Keratinocyte (primary cell): ENCODE measurements around the gene ZNF710. TPM values are rescaled to one million over a fixed set of nuclear protein-coding genes. Genes with fewer than 3 reads are reported as not detected.

Experiments
- DNase-seq: peaks from one replicate; pipeline ENCODE4 v3.0.0-alpha.2; 2011; ENCODE audit warnings: low read depth, missing footprints, low spot score
- FAIRE-seq: peaks from 2 replicates; lab custom pipeline; 2011; peaks lifted over from hg19 to GRCh38; lab: Jason Lieb, UNC
- H2AFZ ChIP-seq: 2 replicates; pipeline ENCODE4 v1.6.0; 2012; ENCODE audit warnings: low read length, control low read depth, inconsistent platforms; ENCODE audit not compliant: control insufficient read depth
- H3K27ac ChIP-seq: 2 replicates; pipeline ENCODE4 v1.5.1; 2011; ENCODE audit warnings: low read length; ENCODE audit not compliant: control insufficient read depth, insufficient read depth
- H3K27me3 ChIP-seq: 3 replicates; pipeline ENCODE4 v1.6.0; 2011; ENCODE audit warnings: low read length; ENCODE audit not compliant: control insufficient read depth, insufficient read depth; ENCODE audit errors: extremely low read depth
- H3K36me3 ChIP-seq, 2 experiments: 2 replicates in 1 of 2; 3 replicates in 1 of 2; pipeline ENCODE4 v1.5.1; 2011; ENCODE audit warnings: low read length in 2 of 2, mild to moderate bottlenecking in 1 of 2; ENCODE audit not compliant: control insufficient read depth in 2 of 2, insufficient read depth in 2 of 2; ENCODE audit errors: extremely low read depth in 1 of 2
- H3K4me1 ChIP-seq: 3 replicates; pipeline ENCODE4 v1.5.1; 2011; ENCODE audit warnings: low read length; ENCODE audit not compliant: control insufficient read depth, insufficient read depth; ENCODE audit errors: extremely low read depth
- H3K4me2 ChIP-seq: 3 replicates; pipeline ENCODE4 v1.6.0; 2011; ENCODE audit warnings: low read depth, low read length; ENCODE audit not compliant: control insufficient read depth, insufficient read depth; ENCODE audit errors: extremely low read depth
- H3K4me3 ChIP-seq, 3 experiments: fragments of 200-600 bp in 1 of 3; sonication (generic) in 1 of 3; 2 replicates in 2 of 3; 3 replicates in 1 of 3; pipeline ENCODE4 v1.5.1; 2011 to 2016; ENCODE audit warnings: low read length in 3 of 3, mild to moderate bottlenecking in 3 of 3, control low read depth in 2 of 3, inconsistent platforms in 1 of 3, low read depth in 1 of 3, mixed read lengths in 1 of 3, mixed run types in 1 of 3, moderate library complexity in 1 of 3; ENCODE audit not compliant: control insufficient read depth in 2 of 3, insufficient read depth in 2 of 3; ENCODE audit errors: extremely low read depth in 1 of 3
- H3K79me2 ChIP-seq: 2 replicates; pipeline ENCODE4 v1.6.0; 2012; ENCODE audit warnings: low read length; ENCODE audit not compliant: control insufficient read depth, insufficient read depth
- H3K9ac ChIP-seq: 3 replicates; pipeline ENCODE4 v1.6.0; 2011; ENCODE audit warnings: low read length; ENCODE audit not compliant: control insufficient read depth, insufficient read depth; ENCODE audit errors: extremely low read depth
- H3K9me1 ChIP-seq: 3 replicates; pipeline ENCODE4 v1.6.0; 2011; ENCODE audit warnings: low read length; ENCODE audit not compliant: control insufficient read depth, insufficient read depth; ENCODE audit errors: extremely low read depth
- H3K9me3 ChIP-seq: 2 replicates; pipeline ENCODE4 v1.5.1; 2012; ENCODE audit warnings: low read depth, low read length; ENCODE audit not compliant: control insufficient read depth
- H4K20me1 ChIP-seq: 3 replicates; pipeline ENCODE4 v1.6.0; 2011; ENCODE audit warnings: low read length; ENCODE audit not compliant: control insufficient read depth, insufficient read depth; ENCODE audit errors: extremely low read depth
- CTCF ChIP-seq, 3 experiments: IDR thresholded peaks in 1 of 3; conservative IDR thresholded peaks in 1 of 3; optimal IDR thresholded peaks in 1 of 3; 2 replicates in 2 of 3; 3 replicates in 1 of 3; pipeline versions ENCODE3 to v1.5.1; 2011; ENCODE audit warnings: low read length in 3 of 3, mild to moderate bottlenecking in 3 of 3, moderate library complexity in 2 of 3, control low read depth in 1 of 3, inconsistent platforms in 1 of 3; ENCODE audit not compliant: insufficient read depth in 2 of 3; ENCODE audit errors: extremely low read depth in 1 of 3
- EZH2 ChIP-seq: IDR thresholded peaks from one replicate; pipeline ENCODE4 v1.6.1; 2012; ENCODE audit warnings: inconsistent platforms, mild to moderate bottlenecking, low read length, moderate library complexity
- dilution Hi-C: fragments of 300-500 bp; cut with MboI; formaldehyde crosslinking; loops from one replicate; pipeline ENCODE4 v1.7.0; 2020; ENCODE audit warnings: low sequenced_read_pairs; ENCODE audit not compliant: extremely low pct_ligation_motif_present
- polyA plus RNA-seq, 5 experiments: library from polyadenylated mRNA; depleted of rRNA in 3 of 5; stranded (reverse) in 3 of 5; stranded (forward) in 1 of 5; unstranded in 1 of 5; fragments of >200 nt; gene quantifications; 1 replicate in 1 of 5; 2 replicates in 3 of 5; 3 replicates in 1 of 5; pipeline versions ENCODE4 v1.2.1 to v1.2.3, GENCODE V29; 2011 to 2012; ENCODE audit warnings: missing spikeins in 2 of 5, low read depth in 1 of 5, low replicate concordance in 1 of 5

The ZNF710 gene
- polyA plus RNA-seq, 1 donor (not counting 4 experiments of a cell fraction or from before 2014, with no cell fraction given) = 4.5 TPM

- dilution Hi-C loops = no loop called here
- Histone ChIP-seq H3K4me1 (peaks cover 24% of the 10 kb centered on the region), H3K9me1 (peaks cover 3% of the 10 kb centered on the region), H4K20me1 (no peaks in the 10 kb centered on the region), H3K4me3 (no peak overlapping the region), H3K27ac (peak overlapping the region; percentile 42), H3K4me2 (no peak overlapping the region), H3K9ac (no peak overlapping the region), H3K9me3 (peaks cover 4% of the 10 kb centered on the region), H2AFZ (no peak overlapping the region), H3K27me3 (no peaks in the 10 kb centered on the region), H3K36me3 (no peaks in the 10 kb centered on the region), H3K79me2 (peaks cover 48% of the 10 kb centered on the region)
- TF ChIP-seq CTCF (optimal IDR thresholded peaks at IDR 0.05 in 1 of 3, IDR thresholded peaks at IDR 0.05 in 1 of 3, conservative IDR thresholded peaks at IDR 0.05 in 1 of 3; ENCODE audit: extremely low read depth in 1 of 3, insufficient read depth in 2 of 3, low read length in 3 of 3) (no peak), EZH2 (no peak)
- FAIRE-seq = no peak
- DNase-seq = no peak
Observed at GRCh38 chr15:90015749-90016148, 14.6 kb downstream of the ZNF710 start.

- H3K9me3 ChIP-seq = peaks cover 1% of the 10 kb centered on the region
- DNase-seq (no peak), FAIRE-seq (no peak)
- peaks cover 0 to 3% of the 10 kb centered on the region in 2 experiments for H3K36me3 ChIP-seq
- H3K79me2 ChIP-seq = peaks cover 48% of the 10 kb centered on the region
- no peaks in the 10 kb centered on the region for H3K27me3 ChIP-seq
- H3K4me2 ChIP-seq = peak overlapping the region; percentile 0
- peaks cover 29% of the 10 kb centered on the region for H3K4me1 ChIP-seq
- TF ChIP-seq CTCF (optimal IDR thresholded peaks at IDR 0.05 in 1 of 3, IDR thresholded peaks at IDR 0.05 in 1 of 3, conservative IDR thresholded peaks at IDR 0.05 in 1 of 3; ENCODE audit: extremely low read depth in 1 of 3, insufficient read depth in 2 of 3, low read length in 3 of 3) = no peak
- no peak for TF ChIP-seq EZH2
- no peak overlapping the region for H3K4me3 ChIP-seq
- H2AFZ ChIP-seq = no peak overlapping the region
- dilution Hi-C loops = no loop called here
- H4K20me1 ChIP-seq = no peaks in the 10 kb centered on the region
- no peak overlapping the region for H3K27ac ChIP-seq
- H3K9me1 ChIP-seq = peaks cover 3% of the 10 kb centered on the region
- H3K9ac ChIP-seq = no peak overlapping the region
Observed at GRCh38 chr15:90016721-90017120, 15.6 kb downstream of the ZNF710 start.
